Measurements from ENCODE around the gene UBE2F. TPM values are rescaled to one million over a fixed set of nuclear protein-coding genes. Genes with fewer than 3 reads are reported as not detected.

Gene UBE2F
- total and polyA plus RNA-seq, 9 of the 15 experiments (the other 6 are each of a cell fraction or from before 2014, with no cell fraction given): 18.1 to 88.1 (median 53.0) TPM

GRCh38 chr2:238046725-238047270, 80.0 kb downstream of the UBE2F start:
- no peaks in the 10 kb centered on the region for H3K4me1 ChIP-seq (replicated peaks in 1 of 2; ENCODE audit: control insufficient read depth in 2 of 2, insufficient read depth in 2 of 2, low read length in 2 of 2)
- WGBS (ENCODE audit: insufficient coverage, low coverage, missing lambda C conversion rate): 70% methylated on average over 2 of the region's 2 CpGs
- no peaks in the 10 kb centered on the region for H3K9me1 ChIP-seq (ENCODE audit: control insufficient read depth, insufficient read depth, low read length)
- CTCF ChIA-PET (ENCODE audit: low intra/inter-chr PET ratio): no interaction called here
- no peak for FAIRE-seq
- H3K27ac ChIP-seq (ENCODE audit: extremely low read depth, low read depth, low read length): no peak overlapping the region
- no peak overlapping the region for H2AFZ ChIP-seq (ENCODE audit: low read depth, low read length)
- H3K9me3 ChIP-seq (replicated peaks; ENCODE audit: control insufficient read depth, insufficient read depth, low read depth, low read length): no peaks in the 10 kb centered on the region
- H3K4me3 ChIP-seq: no peak overlapping the region
- in situ Hi-C loops (cut with MboI): no loop called here
- BruUV-seq (replicated peaks): no TSS peak
- POLR2A ChIA-PET: interaction anchor here (1.4 kb wide), 1 partner anchor 14 kb away, joined by 3 read pairs; the partner anchor contains the start of gene SCLY
- no peak overlapping the region for H3K9ac ChIP-seq (ENCODE audit: insufficient read depth in 1 of 2, low read depth in 2 of 2, low read length in 2 of 2)
- intact Hi-C loops (cut with micrococcal nuclease): no loop called here
- H4K20me1 ChIP-seq (replicated peaks; ENCODE audit: control insufficient read depth, insufficient read depth, low read length): no peaks in the 10 kb centered on the region
- H3K27me3 ChIP-seq (ENCODE audit: control insufficient read depth in 2 of 2, insufficient read depth in 2 of 2, low read length in 2 of 2): no peaks in the 10 kb centered on the region
- TF ChIP-seq ZNF75A (CRISPR knock-in tag; IDR thresholded peaks at IDR 0.05) (peak; percentile 66; the same call in 1 of the 2 replicates), KDM5B (IDR thresholded peaks at IDR 0.05; ENCODE audit: insufficient replicate concordance, low read depth, low read length) (no peak)
- no peaks in the 10 kb centered on the region for H3K79me2 ChIP-seq (ENCODE audit: control insufficient read depth, insufficient read depth, low read length)
- H3K4me2 ChIP-seq (ENCODE audit: insufficient read depth, low read length): no peak overlapping the region
- H3K36me3 ChIP-seq (ENCODE audit: control insufficient read depth, insufficient read depth, low read length): peaks cover 21% of the 10 kb centered on the region; the same call in 2 of the 3 replicates
- no peak for ATAC-seq
- DNase-seq (ENCODE audit: extremely low read depth in 1 of 4, low spot score in 3 of 4): no peak

DNA sequence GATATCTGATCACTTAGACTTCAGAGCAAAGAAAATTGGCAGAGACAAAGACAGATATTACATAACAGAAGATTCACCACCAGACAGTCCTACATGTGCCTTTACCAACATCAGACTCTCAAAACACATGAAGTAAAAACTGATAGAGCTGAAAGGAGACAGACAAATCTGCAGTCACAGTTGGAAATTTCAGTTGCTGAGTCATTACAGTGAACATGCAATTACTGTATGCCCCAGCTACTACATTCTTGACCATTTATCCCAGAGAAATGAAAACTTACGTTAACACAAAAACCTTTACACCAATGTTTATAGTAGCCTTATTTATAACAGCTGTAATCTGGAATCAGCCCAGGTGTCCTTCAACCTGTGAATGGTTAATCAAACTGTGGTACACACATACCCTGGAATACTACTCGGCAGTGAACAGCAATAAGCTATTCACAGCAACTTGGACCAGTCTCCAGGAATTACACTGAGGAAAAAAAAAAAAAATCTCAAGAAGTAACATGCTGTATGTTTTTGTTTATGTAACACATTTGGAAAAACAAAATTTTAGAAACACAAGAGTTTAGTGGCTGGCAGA, 86.5 kb downstream of the UBE2F start:
- Histone ChIP-seq H4K20me1 (replicated peaks; ENCODE audit: control insufficient read depth, insufficient read depth, low read length) (no peaks in the 10 kb centered on the region), H3K4me3 (no peak overlapping the region), H3K9me3 (replicated peaks; ENCODE audit: control insufficient read depth, insufficient read depth, low read depth, low read length) (0 out of 2 replicates have a peak, but pooled peaks cover 1% of the 10 kb centered on the region), H2AFZ (ENCODE audit: low read depth, low read length) (no peak overlapping the region), H3K9ac (ENCODE audit: insufficient read depth in 1 of 2, low read depth in 2 of 2, low read length in 2 of 2) (no peak overlapping the region), H3K4me1 (replicated peaks in 1 of 2; ENCODE audit: control insufficient read depth in 2 of 2, insufficient read depth in 2 of 2, low read length in 2 of 2) (no peaks in the 10 kb centered on the region; a peak in 2 of 5 replicates), H3K4me2 (ENCODE audit: insufficient read depth, low read length) (no peak overlapping the region; the same call in 1 of the 2 replicates), H3K9me1 (ENCODE audit: control insufficient read depth, insufficient read depth, low read length) (no peaks in the 10 kb centered on the region), H3K79me2 (ENCODE audit: control insufficient read depth, insufficient read depth, low read length) (no peaks in the 10 kb centered on the region), H3K27ac (ENCODE audit: extremely low read depth, low read depth, low read length) (peak overlapping the region; percentile 4; the same call in 1 of the 3 replicates), H3K27me3 (ENCODE audit: control insufficient read depth in 2 of 2, insufficient read depth in 2 of 2, low read length in 2 of 2) (no peaks in the 10 kb centered on the region), H3K36me3 (ENCODE audit: control insufficient read depth, insufficient read depth, low read length) (no peaks in the 10 kb centered on the region)
- DNase-seq (ENCODE audit: extremely low read depth in 1 of 4, low spot score in 3 of 4): peak in 1 of 4 experiments; percentile 29
- ChIA-PET CTCF (ENCODE audit: low intra/inter-chr PET ratio) (no interaction called here), POLR2A (interaction anchor here (1.0 kb wide), 1 partner anchor 16 kb away, joined by 4 read pairs; no protein-coding TSS in a partner anchor)
- in situ Hi-C loops (cut with MboI): no loop called here
- BruUV-seq (replicated peaks): no TSS peak
- peak; percentile 15 for FAIRE-seq
- 63% methylated on average over 2 of the region's 2 CpGs for WGBS (ENCODE audit: insufficient coverage, low coverage, missing lambda C conversion rate)
- peak; percentile 68 for ATAC-seq
- intact Hi-C loops (cut with micrococcal nuclease): no loop called here
- TF ChIP-seq PPARD (CRISPR knock-in tag; IDR thresholded peaks at IDR 0.05) (no peak), BHLHE40 (IDR thresholded peaks at IDR 0.05; ENCODE audit: low read length) (no peak), DPF2 (IDR thresholded peaks at IDR 0.05) (peak; percentile 65; the same call in 1 of the 2 replicates), ILK (tag; IDR thresholded peaks at IDR 0.05; ENCODE audit: borderline replicate concordance, low read depth) (no peak), ZNF699 (CRISPR knock-in tag; IDR thresholded peaks at IDR 0.05; ENCODE audit: insufficient replicate concordance) (no peak), NFIX (CRISPR knock-in tag; IDR thresholded peaks at IDR 0.05; ENCODE audit: low read depth) (no peak), ARID1B (IDR thresholded peaks at IDR 0.05) (peak; percentile 25; the same call in 1 of the 2 replicates), ARNT (IDR thresholded peaks at IDR 0.05) (0 out of 4 replicates have a peak, but pooled peaks of 1 of the 2 experiments have one; percentile 35), ZNF146 (CRISPR knock-in tag; IDR thresholded peaks at IDR 0.05; ENCODE audit: unreplicated experiment) (peak; percentile 86), SMARCA5 (IDR thresholded peaks at IDR 0.05) (0 out of 2 replicates have a peak, but pooled peaks have one; percentile 41)

Data from K562 (cell line).